Activated CD4-positive, alpha-beta T cell treated with anti-CD3 and anti-CD28 coated beads for 48 hours (primary cell): ENCODE results near the gene COL7A1.

ENCODE experiments used
- DNase-seq: peaks from one replicate; pipeline ENCODE4 v3.0.0-alpha.2; 2020

COL7A1 gene

DNA sequence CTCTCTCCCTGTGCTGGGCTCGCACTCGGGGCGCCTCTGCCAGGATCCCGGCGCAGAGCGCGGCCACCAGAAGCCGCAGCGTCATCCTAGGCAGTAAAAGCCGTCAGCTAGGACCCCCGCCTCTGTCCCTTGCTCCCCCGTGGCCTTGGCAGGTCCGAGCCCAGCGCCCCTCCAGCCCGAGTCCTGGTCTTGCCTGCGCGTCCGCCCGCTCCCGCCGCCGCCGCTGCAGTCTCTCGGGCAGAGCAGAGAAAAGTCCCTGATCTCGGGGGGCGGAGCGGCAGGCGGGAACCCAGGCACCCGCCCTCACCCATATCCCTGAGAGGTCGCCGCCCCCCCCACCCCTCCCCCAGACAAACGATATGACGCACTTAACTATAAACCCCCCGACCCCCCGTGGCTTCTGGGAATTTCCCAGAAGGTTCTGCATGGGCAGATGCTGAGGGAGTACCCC lies at the start of gene COL7A1:
TSS of gene COL7A1 (minus strand) at position 255 of the 451 bp plus-strand sequence. CDS start at position 85, 170 bp downstream.
- no peak for DNase-seq

DNA sequence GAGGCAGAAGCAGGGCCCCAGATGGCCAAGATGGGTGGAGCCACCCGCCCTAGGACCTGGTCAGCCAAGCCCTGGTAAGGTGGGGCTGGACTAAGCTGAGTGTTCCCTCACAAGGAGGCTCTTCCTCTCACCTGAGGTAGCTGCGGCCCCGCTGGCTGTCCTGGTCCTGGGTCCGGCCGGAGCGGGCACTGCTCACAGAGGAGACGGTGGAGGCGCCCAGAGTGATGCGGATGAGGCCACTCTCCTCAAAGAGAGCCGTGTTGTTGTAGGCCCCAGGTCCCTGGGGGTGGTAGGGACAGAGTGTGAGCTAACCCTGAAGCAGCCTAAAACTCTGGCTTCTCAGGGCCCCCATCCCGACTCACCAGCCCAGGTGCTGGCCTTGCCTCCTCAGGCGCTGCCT lies 47.5 kb upstream of the COL7A1 start:
- no peak for DNase-seq

DNA sequence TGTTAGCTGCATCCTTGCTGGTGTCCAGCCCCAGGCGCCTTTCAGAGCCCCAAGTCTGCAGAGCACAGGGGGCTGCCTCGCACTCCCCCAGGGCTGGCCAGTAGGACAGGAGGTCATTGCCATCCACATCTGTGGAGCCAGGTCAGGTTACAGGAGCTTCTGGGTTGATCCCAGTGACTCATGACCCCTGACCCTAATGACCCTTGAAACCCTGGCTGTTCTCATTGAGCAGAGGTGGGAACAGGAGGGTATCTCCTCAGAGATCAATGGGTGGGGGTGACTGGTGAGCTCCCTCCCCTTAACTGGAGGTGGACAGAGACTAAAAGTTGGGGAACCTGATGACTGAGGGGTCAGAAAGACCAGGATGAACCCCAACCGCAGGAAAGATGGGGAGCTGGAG lies 46.3 kb upstream of the COL7A1 start:
- no peak for DNase-seq

DNA sequence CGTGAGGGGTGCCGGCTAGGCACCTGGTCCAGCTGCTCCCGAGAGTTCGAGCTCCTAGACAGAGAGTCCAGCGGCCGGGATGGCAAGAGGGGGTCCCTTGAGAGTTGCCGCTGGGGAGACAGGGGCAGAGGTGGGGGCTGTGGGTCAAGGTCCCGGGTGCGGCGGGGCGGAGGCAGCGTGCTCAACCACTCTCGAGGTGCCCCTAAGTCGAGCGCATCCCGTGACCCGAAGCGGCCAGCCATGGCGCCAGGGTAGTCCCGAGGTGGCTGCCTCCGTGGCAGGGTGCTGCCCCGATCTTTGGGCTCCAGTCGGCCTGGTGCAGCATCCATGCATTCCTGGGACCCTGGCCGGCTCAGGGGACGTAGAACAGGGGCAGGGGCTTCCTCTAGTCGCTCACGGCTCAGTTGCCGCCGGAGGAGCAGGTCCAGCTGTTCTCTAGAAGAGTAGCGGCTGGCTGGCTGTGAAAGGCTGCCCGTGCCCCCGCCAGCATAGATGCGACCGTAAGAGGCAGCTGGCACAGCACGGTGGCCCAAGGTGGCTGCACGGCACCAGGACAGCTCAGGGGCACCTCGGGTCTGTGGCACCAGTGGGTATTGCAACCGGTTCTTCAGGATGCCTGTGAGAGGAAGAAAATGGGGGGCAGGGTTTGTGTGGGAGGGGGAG lies 44.9 kb upstream of the COL7A1 start:
- DNase-seq = no peak

DNA sequence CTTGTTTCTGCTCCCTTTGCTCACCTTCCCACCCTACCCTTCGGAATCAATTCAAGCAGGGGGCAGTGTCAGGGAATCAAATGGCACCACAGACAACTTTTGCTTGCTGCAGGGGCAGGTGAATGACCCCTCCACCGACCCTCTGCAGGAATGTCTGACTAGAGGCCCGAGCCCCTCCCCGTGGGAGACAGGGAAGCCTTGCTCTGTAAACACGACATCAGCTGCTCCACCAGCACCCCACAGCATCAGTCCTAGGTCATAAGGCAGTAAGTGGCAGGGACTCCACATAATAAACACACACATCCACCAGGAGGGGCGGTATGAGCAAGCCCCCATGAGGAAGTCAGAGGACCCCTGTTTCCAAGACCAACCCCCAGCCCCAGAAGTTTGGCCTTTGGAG lies 42.2 kb upstream of the COL7A1 start:
- no peak for DNase-seq

DNA sequence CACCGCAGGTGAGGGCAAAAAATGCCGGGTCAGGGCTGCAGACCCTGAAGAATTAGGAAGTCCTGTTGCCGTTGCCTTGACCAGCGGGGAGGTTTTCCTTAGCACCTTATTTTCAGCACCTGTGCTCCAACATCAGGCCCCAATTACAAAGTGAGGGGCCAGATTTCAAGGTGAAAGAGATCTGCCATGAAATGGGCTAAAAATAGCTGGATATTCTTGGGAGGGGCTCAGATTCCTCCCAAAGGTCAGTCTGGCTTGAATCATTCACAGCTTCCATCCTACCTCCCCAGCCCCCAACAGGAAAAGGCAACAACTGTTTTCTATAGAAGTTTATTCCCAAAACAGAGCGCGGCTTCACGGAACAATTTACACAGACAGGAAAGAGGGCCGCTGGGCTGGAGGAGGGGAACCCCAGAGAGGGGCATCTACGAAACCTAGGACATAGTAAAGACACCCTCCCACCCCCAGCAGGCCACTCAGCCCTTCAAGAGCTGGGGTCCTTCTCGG lies 41.1 kb upstream of the COL7A1 start:
- DNase-seq = no peak

GRCh38 chr3:48635222-48636021 lies 40.3 kb upstream of the COL7A1 start, which contains the start of gene SLC26A6:
SLC26A6 (minus strand) TSS chr3:48635461; CDS start chr3:48635393, 68 bp downstream.
- DNase-seq = peak; percentile 97

DNA sequence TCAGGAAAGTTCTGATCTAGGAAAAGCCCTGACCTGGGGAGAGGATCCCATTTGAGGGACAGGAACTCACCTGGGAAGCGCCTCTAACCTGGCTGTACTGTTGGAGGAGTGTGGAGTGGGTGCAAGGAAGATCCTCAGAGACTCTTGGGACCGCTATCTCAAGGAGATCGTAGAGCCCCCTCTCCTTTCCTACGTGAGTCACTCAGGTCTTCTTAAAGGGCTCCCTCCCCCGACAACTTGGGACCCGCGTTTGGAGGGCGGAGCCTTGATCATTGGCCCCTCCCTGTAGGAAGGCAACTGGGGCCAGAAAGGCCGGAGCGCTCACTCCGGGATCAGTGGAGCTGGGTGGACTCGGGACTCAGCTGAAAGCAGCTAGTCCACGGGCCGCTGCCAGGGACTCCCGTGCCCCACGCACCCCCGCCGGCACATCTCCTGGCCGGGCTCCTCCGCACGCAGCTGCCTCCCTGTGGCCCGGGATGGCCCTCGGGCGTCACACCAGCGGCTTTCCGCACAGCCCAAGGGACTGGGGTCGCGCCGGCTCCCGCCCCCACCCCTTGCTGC lies 39.6 kb upstream of the COL7A1 start:
- DNase-seq = peak; percentile 72

DNA sequence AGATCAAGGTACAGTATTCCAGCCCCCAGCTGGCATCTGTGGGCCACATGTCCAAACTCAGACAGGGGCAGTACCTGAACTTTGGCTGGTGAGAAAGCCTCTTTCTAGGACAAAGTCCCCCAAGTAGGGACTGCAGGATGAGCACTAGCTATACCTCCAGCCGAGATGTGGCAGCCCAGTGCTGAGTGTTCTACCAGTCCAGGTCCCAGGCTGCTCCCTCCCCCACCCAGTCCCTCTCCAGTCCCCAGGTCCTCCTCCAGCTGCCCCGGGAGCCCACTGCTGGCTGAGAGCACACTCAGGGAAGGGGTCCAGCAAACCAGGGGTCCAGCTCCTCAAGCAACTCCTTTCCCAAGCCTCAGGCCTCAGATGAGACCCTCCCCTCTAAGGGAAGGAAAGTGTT lies 38.6 kb upstream of the COL7A1 start:
- DNase-seq = no peak

- DNase-seq = no peak
These were observed 38.1 kb upstream of the COL7A1 start for GRCh38 chr3:48633256-48633655.

DNA sequence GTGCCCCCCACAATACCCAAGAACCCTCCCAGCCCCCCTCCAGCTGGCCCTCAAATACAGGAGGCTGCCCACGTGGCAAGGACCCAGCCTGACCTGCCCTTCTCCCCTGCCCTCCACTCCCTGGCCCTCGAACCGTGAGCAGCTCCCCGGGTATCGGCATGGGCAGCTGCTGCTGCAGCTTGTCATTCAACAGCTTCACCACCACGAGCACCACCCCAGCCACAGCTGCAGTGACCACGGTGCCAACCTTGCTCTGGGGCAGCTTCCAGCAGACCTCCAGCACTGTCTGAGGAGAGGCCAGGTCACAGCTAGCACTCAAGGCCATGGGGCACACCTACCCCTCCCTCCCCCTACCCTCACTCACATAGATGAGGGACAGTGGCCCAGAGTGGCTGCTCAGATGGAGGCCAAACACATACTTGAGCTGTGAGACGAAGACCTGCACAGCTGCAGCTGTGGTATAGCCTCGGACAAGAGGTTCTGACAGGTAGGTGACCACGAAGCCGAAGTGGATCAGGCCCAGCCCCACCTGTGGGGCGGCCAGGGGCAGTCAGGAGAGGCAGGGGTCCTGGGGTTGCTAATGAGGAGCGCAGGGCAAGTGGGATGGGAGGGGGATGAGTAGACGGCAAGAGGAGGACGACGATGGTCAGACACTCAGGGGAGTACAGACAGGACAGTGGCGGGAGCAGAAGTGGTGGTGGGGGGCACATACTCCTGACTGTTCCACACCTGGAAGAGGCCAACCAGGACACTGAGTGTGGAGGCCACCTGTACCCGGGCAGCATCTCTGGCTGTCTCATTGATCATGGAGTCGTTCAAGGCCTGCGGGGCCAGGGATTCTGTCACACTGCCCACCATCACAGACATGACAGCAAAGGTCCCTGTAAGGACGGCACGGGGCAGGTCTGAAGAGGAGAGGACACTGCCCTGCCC lies 36.7 kb upstream of the COL7A1 start:
- no peak for DNase-seq

GRCh38 chr3:48630833-48631232 lies 35.7 kb upstream of the COL7A1 start:
- DNase-seq = no peak

- no peak for DNase-seq
These were observed 35.3 kb upstream of the COL7A1 start for GRCh38 chr3:48630407-48630806.

DNA sequence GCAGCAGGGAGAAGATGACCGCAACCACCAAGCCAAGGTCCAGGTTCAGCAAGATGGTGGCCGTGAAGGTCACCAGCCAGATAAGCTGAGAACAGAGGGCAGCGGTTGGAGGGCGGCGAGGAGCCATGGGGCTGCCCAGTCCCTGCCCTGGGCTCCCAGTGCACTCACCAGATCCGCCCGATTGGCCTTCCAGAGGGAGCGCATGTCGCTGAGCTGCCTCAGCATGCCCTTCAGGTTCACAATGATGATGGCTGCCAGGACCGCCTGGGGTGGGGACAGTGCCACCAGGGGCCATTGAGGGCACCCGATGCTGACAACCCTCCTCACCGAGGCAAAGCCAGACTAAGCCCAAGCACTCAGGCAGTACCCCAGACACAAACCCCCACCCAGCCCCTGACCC lies 34.8 kb upstream of the COL7A1 start:
- no peak for DNase-seq

- DNase-seq = no peak
These were observed 33.3 kb upstream of the COL7A1 start for GRCh38 chr3:48628277-48629017.

DNA sequence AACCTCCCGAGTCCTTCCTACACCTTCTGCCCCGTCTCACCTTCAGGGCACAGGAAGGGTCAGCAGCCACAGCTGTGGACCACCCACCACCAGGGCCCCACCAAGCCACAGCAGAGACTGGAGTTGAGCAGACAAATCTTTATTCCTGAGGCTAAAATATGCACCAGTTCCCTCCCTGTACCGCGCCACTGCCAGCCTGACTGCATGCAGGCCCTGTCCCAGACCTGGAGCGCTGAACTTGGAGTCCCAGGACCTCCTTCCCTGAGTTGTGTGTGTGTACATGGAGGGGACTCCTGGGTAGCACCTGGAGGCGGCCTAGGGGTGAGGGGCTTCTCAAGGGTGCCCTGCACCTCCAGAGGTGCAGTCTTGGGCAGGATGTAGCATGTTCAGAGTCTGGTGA lies 30.5 kb upstream of the COL7A1 start:
- no peak for DNase-seq

DNA sequence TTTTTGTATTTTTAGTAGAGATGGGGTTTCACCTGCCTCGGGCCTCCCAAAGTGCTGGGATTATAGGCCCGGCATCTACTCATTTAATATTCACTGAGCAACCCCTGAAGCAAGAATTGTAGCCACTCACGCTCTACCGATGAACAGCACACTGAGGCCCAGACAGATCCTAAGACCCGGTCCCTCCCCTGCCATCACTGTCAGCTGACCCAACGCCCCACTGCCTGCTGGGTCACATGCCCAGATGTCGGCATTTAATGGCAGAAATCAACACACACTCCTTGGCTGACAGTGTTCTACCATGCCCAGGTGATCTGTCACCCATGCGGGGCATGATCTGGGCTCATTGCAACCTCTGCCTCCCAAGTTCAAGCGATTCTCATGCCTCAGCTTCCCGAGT lies 29.6 kb upstream of the COL7A1 start:
- no peak for DNase-seq

GRCh38 chr3:48623851-48624547 lies 28.9 kb upstream of the COL7A1 start:
- no peak for DNase-seq

DNA sequence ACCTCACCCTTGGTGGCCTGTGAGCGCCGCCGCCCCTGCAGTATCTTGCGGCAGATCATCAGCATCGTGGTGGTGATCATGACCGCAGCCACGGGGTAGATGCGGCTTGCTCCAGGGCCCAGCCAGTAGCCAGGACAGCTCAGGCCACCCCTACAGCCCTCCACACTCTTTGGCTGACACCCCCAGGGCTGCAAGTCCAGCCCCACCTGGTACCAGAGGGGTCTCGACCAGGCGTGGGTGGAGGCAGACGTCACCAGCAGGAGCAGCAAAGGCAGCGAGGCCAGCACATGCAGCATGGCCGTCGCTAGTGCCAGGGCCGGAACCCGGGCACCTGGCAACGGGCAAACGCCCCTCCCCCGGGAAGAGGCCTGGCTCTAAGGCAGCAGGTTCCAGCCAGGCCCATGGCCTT lies 26.3 kb upstream of the COL7A1 start, which contains the start of gene TMEM89:
TSS of gene TMEM89 (minus strand) at position 309 of the 409 bp plus-strand sequence. CDS start at position 296, 13 bp downstream.
- DNase-seq = no peak

DNA sequence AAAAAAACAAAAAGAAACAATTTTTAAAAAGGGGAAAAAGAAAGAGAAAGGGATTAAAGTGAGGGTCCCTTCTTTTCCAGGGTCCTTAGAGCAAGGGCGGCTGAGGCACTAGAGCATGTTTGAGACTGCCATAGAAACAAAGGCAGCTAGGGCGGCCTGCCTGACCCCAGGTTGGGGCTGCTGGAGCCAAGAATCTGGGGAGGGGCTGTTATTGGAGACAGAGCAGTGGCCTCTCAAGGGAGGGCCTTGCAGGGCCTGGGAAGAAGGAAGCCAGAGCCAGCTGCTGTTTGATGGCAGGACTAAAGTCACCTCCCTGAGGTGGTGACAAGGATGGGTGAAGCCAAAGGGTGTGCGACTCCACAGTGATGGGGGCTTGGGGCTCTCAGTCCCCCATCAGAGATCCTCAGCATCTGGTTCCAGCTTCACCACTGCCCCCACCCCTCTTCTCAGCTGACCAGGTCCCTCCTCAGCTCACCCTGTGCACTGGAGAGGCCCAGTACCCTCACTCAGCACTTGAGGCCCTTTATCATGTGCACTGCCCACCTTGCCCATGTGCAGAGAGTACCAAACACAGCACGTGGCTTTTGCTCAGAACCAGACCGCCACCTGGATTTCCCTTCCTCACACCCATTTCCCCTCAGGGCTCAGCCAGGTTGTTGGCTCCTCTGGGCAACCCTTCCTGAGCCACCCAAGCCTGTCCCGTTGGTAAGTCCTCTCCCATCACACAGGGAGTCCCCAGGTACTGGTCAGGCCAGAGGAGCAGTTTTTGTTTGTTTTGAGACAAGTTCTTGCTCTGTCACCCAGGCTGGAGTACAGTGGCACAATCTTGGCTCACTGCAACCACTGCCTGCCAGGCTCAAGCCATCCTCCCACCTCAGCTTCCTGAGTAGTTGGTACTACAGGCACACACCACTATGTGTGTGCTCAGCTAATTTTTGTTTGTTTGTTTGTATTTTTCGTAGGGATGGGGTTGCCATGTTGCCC lies 24.7 kb upstream of the COL7A1 start:
- no peak for DNase-seq
